ENCODE measurements around the gene XRCC5. TPM values are rescaled to one million over a fixed set of nuclear protein-coding genes. Genes with fewer than 3 reads are reported as not detected.

The XRCC5 gene
- total RNA-seq, 1 donor from 2014 or later, result 213 TPM

DNA sequence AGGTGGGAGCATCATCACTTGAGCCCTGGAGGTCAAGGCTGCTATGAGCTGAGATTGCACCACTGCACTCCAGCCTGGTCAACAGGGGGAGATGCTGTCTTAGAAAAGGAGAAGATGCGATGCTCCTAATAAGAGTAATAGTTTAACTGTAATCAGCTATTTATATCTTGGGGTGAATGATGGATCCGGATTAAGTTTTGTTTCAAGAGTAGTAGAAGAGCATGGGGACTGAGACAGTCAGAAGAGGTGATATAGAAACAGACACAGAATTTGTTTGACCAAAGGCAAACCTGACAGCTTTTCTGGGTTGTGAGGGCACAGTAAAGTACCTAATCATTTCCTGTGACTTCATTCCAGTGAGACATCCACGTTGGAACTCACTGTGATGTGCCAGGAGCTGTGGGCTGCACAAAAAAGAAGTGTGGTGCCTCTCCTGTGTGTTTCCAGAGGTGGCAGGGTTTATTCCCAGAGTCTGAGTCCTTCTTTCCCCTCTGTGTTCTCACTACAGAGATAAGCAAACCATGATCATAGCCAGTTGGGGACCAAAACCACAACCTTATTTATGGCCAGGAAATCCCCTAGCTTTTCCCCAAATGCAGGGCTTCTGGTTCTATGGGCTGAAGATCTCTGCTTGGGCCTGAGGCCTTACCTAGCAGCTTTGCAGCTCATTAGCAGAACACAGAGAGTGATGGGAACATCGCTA, 113.7 kb downstream of the XRCC5 start:
- DNase-seq (ENCODE audit: low read depth in 2 of 2), result peak in 1 of 2 donors; percentile 48

DNA sequence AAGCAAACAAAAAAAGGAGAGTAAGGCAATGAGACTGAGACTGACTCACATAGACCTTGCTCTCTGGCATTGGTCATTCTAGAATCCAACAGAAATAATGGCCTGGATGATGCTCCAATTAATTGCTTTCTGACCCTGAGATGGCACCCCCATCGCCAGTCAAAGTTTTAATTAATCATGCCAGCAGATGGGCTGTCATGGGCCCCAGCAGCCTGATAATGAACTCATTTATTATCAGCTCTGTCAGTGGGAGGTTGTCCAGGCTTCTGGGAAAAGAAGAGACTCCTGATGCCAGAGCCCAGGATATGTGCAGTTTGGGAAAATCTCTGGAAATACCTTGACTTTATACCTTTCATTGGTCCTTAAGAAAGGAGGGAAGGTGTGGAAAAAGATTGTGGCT, 115.2 kb downstream of the XRCC5 start:
- DNase-seq (ENCODE audit: low read depth in 2 of 2), result no peak

DNA sequence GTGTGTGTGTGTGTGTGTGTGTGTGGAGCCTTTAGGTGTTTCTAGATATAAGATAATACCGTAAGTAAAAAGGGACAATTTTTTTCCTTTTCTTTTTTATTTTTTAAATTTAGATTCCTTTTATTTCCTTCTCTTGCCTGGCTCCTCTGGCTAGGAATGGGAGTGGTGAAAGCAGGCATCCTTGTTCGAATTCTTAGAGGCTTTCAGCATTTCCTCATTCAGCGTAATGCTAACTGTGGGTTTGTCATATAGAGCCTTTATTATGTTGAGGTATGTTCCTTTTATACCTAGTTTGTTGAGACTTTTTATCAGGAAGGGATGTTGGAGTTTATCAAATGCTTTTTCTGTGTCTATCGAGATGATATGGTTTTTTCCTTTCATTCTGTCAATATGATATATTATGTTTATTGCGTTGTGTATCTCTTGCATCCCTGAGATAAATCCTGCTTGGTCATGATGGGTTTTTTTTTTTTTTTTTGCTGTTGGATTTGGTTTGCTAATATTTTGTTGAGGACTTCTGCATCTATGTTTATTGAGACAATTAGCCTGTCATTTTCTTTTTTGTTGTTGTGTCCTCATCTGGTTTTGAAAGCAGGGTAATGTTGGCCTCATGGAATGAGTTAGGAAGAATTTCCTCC, 120.2 kb downstream of the XRCC5 start:
- DNase-seq (ENCODE audit: low read depth in 2 of 2), result no peak

DNA sequence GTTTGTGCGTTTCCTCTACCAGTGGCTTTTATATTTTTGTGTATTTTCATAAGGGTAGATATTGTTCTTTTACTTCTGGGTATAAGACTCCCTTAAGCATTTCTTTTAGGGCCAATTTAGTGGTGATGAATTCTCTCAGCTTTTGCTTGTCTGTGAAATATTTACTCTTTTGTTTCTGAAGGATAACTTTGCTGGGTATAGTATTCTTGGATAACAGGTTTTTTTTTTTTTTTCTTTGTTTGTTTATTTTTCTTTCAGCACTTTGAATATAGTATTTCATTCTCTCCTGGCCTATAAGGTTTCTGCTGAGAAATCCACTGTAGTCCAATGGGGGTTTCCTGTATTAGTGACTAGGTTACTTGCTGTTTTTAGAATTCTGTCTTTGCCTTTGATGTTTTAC, 122.7 kb downstream of the XRCC5 start:
- no peak for DNase-seq (ENCODE audit: low read depth in 2 of 2)

DNA sequence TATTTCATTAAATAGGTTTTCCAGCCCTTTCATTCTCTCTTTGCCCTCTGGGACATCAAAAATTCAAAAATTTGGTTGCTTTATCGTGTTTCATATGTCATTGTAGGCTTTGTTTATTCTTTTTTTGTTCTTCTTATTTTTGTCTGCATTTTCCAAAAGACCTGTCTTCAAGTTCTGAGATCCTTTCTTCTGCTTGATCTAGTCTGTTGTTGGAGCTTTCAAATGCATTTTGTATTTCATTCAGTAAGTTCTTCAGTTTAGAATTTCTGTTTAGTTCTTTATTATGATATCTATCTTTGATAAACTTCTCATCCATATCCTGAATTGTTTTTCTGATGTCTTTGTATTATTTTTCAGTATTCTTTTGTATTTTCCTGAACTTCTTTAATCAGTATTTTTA, 123.6 kb downstream of the XRCC5 start:
- DNase-seq (ENCODE audit: low read depth in 2 of 2), result no peak

DNA sequence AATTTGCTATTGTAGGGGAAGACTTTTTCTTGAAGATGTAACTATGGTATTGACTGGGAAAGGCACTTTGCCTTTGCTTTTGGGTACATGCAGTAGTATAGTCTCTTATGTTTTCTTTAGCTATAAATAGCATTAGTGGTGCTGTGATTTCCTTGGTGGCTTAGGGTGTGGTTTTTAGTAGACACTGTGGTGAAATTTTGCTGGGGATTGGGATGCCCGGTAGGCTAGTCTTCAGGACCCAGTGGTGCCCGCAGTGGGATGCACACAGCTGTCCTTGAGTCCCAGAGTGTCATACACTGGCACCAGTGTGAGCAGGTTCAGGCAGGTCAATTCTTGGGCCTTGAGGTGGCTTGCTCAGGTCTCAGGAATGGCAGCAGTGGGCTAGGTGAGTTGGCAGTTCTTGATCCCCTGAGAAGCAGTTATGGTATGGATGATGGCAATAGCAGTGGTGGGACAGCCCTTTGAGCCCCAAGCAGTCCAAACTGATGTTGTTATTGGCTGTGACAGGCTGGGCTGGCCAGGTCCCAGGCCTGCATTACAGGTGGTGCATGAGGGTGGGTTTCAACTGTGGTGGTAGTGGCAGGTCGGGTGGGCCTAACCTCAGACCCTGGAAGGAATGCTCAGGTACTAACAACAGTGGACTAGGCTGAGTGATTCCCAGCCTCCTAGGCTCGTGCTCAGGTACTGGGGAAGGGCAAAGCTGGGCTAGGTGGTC, 124.3 kb downstream of the XRCC5 start:
- DNase-seq (ENCODE audit: low read depth in 2 of 2), result no peak

DNA sequence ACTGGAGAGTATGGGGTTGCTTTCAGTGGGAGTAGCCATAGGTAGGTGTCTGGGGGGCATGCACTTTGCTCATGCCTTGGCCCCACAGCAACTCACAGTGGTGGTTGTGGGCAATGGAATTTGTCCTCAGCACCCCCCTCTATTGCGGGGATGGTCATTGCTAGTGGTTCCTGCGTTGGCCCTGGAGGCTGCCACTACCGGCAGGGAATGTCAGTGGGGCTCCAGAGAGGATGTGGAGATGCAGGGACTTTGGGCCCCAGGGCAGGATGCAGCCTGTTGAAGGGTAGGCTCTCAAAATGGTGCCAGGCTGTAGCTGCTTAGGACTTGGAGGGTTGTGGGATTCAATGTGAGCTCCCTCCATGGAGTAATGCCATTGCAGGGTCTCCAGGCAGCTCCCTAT, 125.0 kb downstream of the XRCC5 start:
- no peak for DNase-seq (ENCODE audit: low read depth in 2 of 2)

DNA sequence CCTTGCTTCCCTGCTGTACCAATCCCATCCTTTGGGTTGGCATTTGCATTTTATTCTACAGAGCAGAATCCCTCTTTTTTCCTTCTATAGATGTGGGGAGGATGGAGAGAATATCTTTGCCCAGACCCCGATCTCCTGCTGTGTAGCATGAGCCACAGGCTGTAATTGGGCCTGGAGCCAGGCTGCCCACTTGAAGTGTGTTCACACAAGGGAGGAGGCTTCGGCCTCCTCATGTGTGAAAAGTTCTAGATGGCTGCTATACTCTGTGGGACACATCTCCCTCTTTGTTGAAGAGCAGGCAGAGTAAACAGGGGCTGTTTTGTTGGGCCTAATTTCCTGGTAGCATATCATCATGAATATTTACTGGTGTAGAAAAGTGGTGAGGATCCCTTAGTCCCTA, 126.3 kb downstream of the XRCC5 start:
- DNase-seq (ENCODE audit: low read depth in 2 of 2), result no peak

DNA sequence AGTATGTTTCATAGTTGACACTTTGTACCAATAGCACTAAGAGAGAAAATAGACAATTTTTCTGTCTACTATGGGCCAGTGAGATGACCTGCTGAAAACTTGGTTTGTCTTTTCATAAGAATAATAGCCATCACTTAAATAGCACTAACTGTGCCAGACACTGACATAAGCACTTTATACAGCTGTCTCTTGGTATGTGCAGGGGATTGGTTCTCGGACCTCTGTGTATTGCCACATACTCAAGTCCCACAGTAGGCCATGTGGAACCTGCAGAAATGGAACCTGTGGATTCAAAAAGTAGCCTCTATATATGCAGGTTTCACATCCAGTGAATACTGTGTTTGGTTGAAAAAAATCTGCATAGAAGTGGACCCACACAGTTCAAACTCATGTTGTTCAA, 126.7 kb downstream of the XRCC5 start:
- no peak for DNase-seq (ENCODE audit: low read depth in 2 of 2)

DNA sequence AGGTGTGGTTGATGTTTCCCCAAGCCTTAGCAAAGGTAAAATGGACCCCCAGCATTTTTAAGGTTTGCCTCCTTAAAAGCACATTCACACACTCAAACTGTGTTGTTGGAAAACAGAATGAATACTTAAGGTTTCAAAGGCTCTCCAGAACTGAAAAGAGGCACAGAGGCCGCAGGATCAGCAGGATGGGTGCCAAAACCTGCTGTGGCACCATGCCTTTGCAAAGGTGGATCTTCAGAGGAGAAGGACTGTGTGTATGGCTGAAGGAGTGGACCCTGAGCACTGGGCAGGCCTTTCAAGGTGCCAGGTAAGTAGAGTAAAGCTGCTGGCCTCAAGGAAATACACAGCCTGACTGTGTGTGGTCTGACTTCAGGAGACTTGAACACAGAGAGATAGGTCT, 127.3 kb downstream of the XRCC5 start:
- DNase-seq (ENCODE audit: low read depth in 2 of 2), result no peak

DNA sequence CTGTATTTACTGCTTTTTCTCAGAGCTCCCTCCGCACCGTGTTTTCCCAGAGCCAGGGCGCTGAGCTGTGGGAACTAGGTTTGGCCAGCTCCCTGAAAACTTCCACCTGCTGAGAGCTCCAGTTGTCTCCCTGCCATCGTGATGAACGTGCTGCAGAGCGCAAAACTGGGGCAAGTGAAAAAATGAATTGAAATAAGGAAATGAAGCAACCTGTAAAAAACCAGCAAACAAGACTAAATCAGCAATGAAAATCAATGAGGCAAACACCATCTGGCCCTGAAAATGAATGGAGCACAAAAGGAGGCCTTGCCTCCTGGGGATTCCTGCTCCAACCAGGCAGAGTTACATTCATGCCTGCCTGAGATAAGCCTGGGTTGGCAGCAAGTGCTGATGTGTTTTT, 133.2 kb downstream of the XRCC5 start:
- DNase-seq (ENCODE audit: low read depth in 2 of 2), result no peak

DNA sequence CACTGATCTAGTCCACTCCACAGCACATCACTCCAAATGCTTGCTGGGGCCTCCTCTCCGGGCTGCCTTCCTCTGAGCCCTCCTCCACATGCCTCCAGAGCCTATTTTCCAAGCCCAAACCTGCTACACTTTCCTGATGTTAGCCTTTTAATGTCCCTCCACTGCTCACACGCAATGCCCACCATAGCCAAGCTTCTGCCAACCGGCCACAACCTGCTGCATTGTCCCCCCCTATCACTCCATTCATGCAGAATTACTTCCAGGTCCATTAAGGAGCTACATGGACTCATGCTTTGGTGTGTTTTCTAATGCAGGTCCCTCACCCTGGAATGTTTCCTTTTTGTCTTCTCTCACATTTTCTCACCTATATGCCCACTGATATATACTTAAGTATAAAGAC, 133.9 kb downstream of the XRCC5 start:
- DNase-seq (ENCODE audit: low read depth in 2 of 2), result no peak

DNA sequence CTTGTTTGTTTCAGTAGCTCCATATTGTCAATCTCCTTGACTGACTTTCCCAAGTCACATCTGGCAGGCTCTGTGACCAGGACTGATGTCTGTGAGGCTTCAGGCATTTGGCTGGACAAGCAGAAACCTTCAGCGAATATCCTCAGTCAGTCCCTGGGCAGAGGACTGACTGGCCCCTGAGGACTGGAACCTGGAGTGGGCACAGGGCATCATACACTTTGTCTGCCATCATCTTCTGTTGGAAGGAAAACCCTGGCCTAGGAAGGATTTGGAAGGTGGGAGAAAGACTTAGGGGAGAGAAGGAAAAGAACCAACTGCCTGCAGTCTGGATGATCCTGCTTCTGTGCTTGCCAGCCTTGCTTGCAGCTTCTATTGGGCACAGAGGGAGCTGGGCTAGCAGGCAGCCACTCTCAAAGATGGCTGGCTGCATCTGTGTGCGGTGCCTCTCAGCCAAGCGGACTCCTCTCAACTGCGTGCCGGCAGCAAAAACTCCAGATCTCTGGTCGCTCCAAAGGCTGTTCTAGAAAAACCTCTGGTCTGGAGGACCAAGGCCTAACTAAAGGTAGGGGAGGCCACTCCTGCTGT, 136.3 kb downstream of the XRCC5 start:
- no peak for DNase-seq (ENCODE audit: low read depth in 2 of 2)

DNA sequence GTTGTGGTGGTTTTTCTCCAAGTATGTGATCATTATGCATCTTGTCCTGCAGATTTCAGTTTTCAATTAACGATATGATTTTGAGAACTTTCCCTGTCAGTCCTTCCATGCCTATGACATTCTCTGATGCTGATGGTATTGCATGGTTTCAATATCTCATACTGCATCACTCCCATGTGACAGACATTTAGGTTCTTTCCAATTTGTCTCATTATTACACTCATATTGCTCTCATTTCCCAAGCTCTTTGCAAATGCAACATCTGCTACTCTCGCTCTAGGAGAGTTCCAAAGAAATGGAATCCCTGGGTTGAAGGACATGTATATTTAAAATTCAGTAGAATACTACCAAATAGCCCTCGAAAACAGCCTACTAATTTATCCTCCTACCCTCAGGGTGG, 137.6 kb downstream of the XRCC5 start:
- DNase-seq (ENCODE audit: low read depth in 2 of 2), result no peak

Other genes with a start within 250 kb of the XRCC5 start
- 1.9 and 3.3 TPM in 2 replicates for gene MREG, start 95.8 kb upstream of the XRCC5 start, total RNA-seq
- 10.4 and 15.3 TPM in 2 replicates for gene PECR, start 27.5 kb upstream of the XRCC5 start, total RNA-seq
- gene TMEM169, start 27.4 kb upstream of the XRCC5 start, total RNA-seq, result 0.13 TPM in 2 replicates

All from dermis microvascular lymphatic vessel endothelial cell (primary cell).